Activated T-cell treated with anti-CD3 and anti-CD28 coated beads, Interleukin-2, amount 50 U/mL, for 4 hours (primary cell): Measurements from ENCODE around the gene ALDOA. TPM values are rescaled to one million over a fixed set of nuclear protein-coding genes. Genes with fewer than 3 reads are reported as not detected.

Experiments used
- ATAC-seq, 2 donors: fragments of 200-7000 bp; cut with Tn5 transposase; one replicate each; pipeline ENCODE4 v1.10.0; 2021
- DNase-seq: peaks from one replicate; pipeline ENCODE4 v3.0.0-alpha.2; 2020
- H3K27me3 Mint-ChIP-seq: one replicate; pipeline ENCODE4 v1.8.0; 2021; ENCODE audit warnings: low read depth, mixed read lengths
- H3K36me3 Mint-ChIP-seq: one replicate; pipeline ENCODE4 v1.8.0; 2022; ENCODE audit warnings: mixed read lengths; ENCODE audit not compliant: insufficient read depth
- H3K4me1 Mint-ChIP-seq: one replicate; pipeline ENCODE4 v1.8.0; 2021; ENCODE audit warnings: low read depth, mixed read lengths
- H3K4me3 Mint-ChIP-seq: one replicate; pipeline ENCODE4 v1.8.0; 2021; ENCODE audit warnings: mild to moderate bottlenecking, moderate library complexity, mixed read lengths
- H3K9me3 Mint-ChIP-seq: one replicate; pipeline ENCODE4 v1.8.0; 2021; ENCODE audit warnings: mixed read lengths
- total RNA-seq, 3 donors: library from RNA; stranded (reverse); gene quantifications; one replicate each; pipeline ENCODE4 v1.2.1, GENCODE V29; 2021

ALDOA gene
- total RNA-seq, 3 donors from 2014 or later: 2,101 to 2,362 (median 2,220) TPM

- Mint-ChIP-seq H3K4me3 (peak overlapping the region; percentile 8), H3K27me3 (no peaks in the 10 kb centered on the region), H3K9me3 (no peaks in the 10 kb centered on the region), H3K36me3 (peaks cover 41% of the 10 kb centered on the region), H3K4me1 (peaks cover 34% of the 10 kb centered on the region)
- DNase-seq (no peak), ATAC-seq (no peak)
Observed at GRCh38 chr16:30069611-30070462, 4.3 kb downstream of the ALDOA start.

GRCh38 chr16:30070490-30070889, 4.9 kb downstream of the ALDOA start:
- H3K4me1 Mint-ChIP-seq: peaks cover 35% of the 10 kb centered on the region
- H3K9me3 Mint-ChIP-seq: no peaks in the 10 kb centered on the region
- peaks cover 41% of the 10 kb centered on the region for H3K36me3 Mint-ChIP-seq
- H3K27me3 Mint-ChIP-seq: no peaks in the 10 kb centered on the region
- DNase-seq (no peak), ATAC-seq (no peak)
- no peak overlapping the region for H3K4me3 Mint-ChIP-seq

- DNase-seq (peak; percentile 84), ATAC-seq (peak; percentile 91 to 94)
- no peaks in the 10 kb centered on the region for H3K9me3 Mint-ChIP-seq
- no peaks in the 10 kb centered on the region for H3K27me3 Mint-ChIP-seq
- H3K4me3 Mint-ChIP-seq: peak within 1 kb of the TSS; percentile 93
- peaks cover 26% of the 10 kb centered on the region for H3K36me3 Mint-ChIP-seq
- peaks cover 36% of the 10 kb centered on the region for H3K4me1 Mint-ChIP-seq
Observed at GRCh38 chr16:30075503-30076275, 10.1 kb downstream of the ALDOA start, which contains the start of gene PPP4C. TSS of gene PPP4C (plus strand) at chr16:30075994. CDS start at chr16:30076378, 384 bp downstream.

- Mint-ChIP-seq H3K4me1 (peaks cover 36% of the 10 kb centered on the region), H3K4me3 (peak overlapping the region; percentile 93), H3K36me3 (peaks cover 25% of the 10 kb centered on the region), H3K9me3 (no peaks in the 10 kb centered on the region), H3K27me3 (no peaks in the 10 kb centered on the region)
- DNase-seq (no peak), ATAC-seq (peak; percentile 41 to 47)
Observed at GRCh38 chr16:30076276-30076791, 10.8 kb downstream of the ALDOA start.

GRCh38 chr16:30077656-30078055, 12.1 kb downstream of the ALDOA start:
- ATAC-seq (no peak), DNase-seq (no peak)
- peaks cover 25% of the 10 kb centered on the region for H3K36me3 Mint-ChIP-seq
- H3K4me1 Mint-ChIP-seq: peaks cover 36% of the 10 kb centered on the region
- no peaks in the 10 kb centered on the region for H3K27me3 Mint-ChIP-seq
- peak overlapping the region; percentile 93 for H3K4me3 Mint-ChIP-seq
- no peaks in the 10 kb centered on the region for H3K9me3 Mint-ChIP-seq

GRCh38 chr16:30078744-30079143, 13.2 kb downstream of the ALDOA start:
- DNase-seq (no peak), ATAC-seq (no peak)
- no peaks in the 10 kb centered on the region for H3K9me3 Mint-ChIP-seq
- H3K27me3 Mint-ChIP-seq: no peaks in the 10 kb centered on the region
- H3K4me1 Mint-ChIP-seq: peaks cover 36% of the 10 kb centered on the region
- H3K36me3 Mint-ChIP-seq: peaks cover 30% of the 10 kb centered on the region
- no peak overlapping the region for H3K4me3 Mint-ChIP-seq

- Mint-ChIP-seq H3K27me3 (no peaks in the 10 kb centered on the region), H3K4me3 (no peak overlapping the region), H3K9me3 (no peaks in the 10 kb centered on the region), H3K4me1 (peaks cover 35% of the 10 kb centered on the region), H3K36me3 (peaks cover 30% of the 10 kb centered on the region)
- DNase-seq: no peak
- ATAC-seq: no peak
Observed at GRCh38 chr16:30079480-30079879, 13.9 kb downstream of the ALDOA start.

GRCh38 chr16:30082545-30083090, 17.1 kb downstream of the ALDOA start:
- ATAC-seq: no peak
- no peak for DNase-seq
- H3K9me3 Mint-ChIP-seq: no peaks in the 10 kb centered on the region
- peaks cover 17% of the 10 kb centered on the region for H3K4me1 Mint-ChIP-seq
- no peaks in the 10 kb centered on the region for H3K27me3 Mint-ChIP-seq
- peaks cover 23% of the 10 kb centered on the region for H3K36me3 Mint-ChIP-seq
- H3K4me3 Mint-ChIP-seq: no peak overlapping the region

GRCh38 chr16:30083216-30084055, 17.9 kb downstream of the ALDOA start:
- DNase-seq (no peak), ATAC-seq (no peak)
- Mint-ChIP-seq H3K9me3 (no peaks in the 10 kb centered on the region), H3K36me3 (peaks cover 19% of the 10 kb centered on the region), H3K27me3 (no peaks in the 10 kb centered on the region), H3K4me1 (peaks cover 10% of the 10 kb centered on the region), H3K4me3 (no peak overlapping the region)

- Mint-ChIP-seq H3K36me3 (peaks cover 19% of the 10 kb centered on the region), H3K4me3 (no peak overlapping the region), H3K27me3 (no peaks in the 10 kb centered on the region), H3K4me1 (peaks cover 7% of the 10 kb centered on the region), H3K9me3 (no peaks in the 10 kb centered on the region)
- DNase-seq: no peak
- ATAC-seq: no peak
Observed at GRCh38 chr16:30084096-30084815, 18.7 kb downstream of the ALDOA start.

- peaks cover 15% of the 10 kb centered on the region for H3K36me3 Mint-ChIP-seq
- no peaks in the 10 kb centered on the region for H3K27me3 Mint-ChIP-seq
- H3K4me3 Mint-ChIP-seq: no peak overlapping the region
- peaks cover 9% of the 10 kb centered on the region for H3K4me1 Mint-ChIP-seq
- no peaks in the 10 kb centered on the region for H3K9me3 Mint-ChIP-seq
- ATAC-seq (no peak), DNase-seq (no peak)
Observed at GRCh38 chr16:30084816-30085159, 19.2 kb downstream of the ALDOA start.

GRCh38 chr16:30085247-30085646, 19.7 kb downstream of the ALDOA start:
- no peak overlapping the region for H3K4me3 Mint-ChIP-seq
- H3K9me3 Mint-ChIP-seq: no peaks in the 10 kb centered on the region
- no peaks in the 10 kb centered on the region for H3K27me3 Mint-ChIP-seq
- no peak for DNase-seq
- no peak for ATAC-seq
- peaks cover 12% of the 10 kb centered on the region for H3K4me1 Mint-ChIP-seq
- H3K36me3 Mint-ChIP-seq: peaks cover 15% of the 10 kb centered on the region

- no peaks in the 10 kb centered on the region for H3K9me3 Mint-ChIP-seq
- ATAC-seq (no peak), DNase-seq (no peak)
- H3K36me3 Mint-ChIP-seq: peaks cover 15% of the 10 kb centered on the region
- H3K4me3 Mint-ChIP-seq: no peak overlapping the region
- peaks cover 15% of the 10 kb centered on the region for H3K4me1 Mint-ChIP-seq
- no peaks in the 10 kb centered on the region for H3K27me3 Mint-ChIP-seq
Observed at GRCh38 chr16:30085820-30086219, 20.3 kb downstream of the ALDOA start.
